ENCODE measurements around the gene ACKR3. TPM values are rescaled to one million over a fixed set of nuclear protein-coding genes. Genes with fewer than 3 reads are reported as not detected.

Gene ACKR3
- total RNA-seq, 4 donors from 2014 or later, result 24.9 to 52.9 (median 51.0) TPM

- no peaks in the 10 kb centered on the region for H3K36me3 ChIP-seq
- H3K27me3 ChIP-seq, result no peaks in the 10 kb centered on the region
- intact Hi-C loops (cut with DNase I), result no loop called here
- no peaks in the 10 kb centered on the region for H3K9me3 ChIP-seq
- peaks cover 0 to 11% (median 4%) of the 10 kb centered on the region in 4 donors for H3K4me1 ChIP-seq
- no peak for DNase-seq (ENCODE audit: extremely low spot score)
- TF ChIP-seq, protein P1, sequence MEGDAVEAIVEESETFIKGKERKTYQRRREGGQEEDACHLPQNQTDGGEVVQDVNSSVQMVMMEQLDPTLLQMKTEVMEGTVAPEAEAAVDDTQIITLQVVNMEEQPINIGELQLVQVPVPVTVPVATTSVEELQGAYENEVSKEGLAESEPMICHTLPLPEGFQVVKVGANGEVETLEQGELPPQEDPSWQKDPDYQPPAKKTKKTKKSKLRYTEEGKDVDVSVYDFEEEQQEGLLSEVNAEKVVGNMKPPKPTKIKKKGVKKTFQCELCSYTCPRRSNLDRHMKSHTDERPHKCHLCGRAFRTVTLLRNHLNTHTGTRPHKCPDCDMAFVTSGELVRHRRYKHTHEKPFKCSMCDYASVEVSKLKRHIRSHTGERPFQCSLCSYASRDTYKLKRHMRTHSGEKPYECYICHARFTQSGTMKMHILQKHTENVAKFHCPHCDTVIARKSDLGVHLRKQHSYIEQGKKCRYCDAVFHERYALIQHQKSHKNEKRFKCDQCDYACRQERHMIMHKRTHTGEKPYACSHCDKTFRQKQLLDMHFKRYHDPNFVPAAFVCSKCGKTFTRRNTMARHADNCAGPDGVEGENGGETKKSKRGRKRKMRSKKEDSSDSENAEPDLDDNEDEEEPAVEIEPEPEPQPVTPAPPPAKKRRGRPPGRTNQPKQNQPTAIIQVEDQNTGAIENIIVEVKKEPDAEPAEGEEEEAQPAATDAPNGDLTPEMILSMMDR (IDR thresholded peaks at IDR 0.05), result no peak
- TF ChIP-seq EP300 (IDR thresholded peaks at IDR 0.05) (no peak), POLR2AphosphoS5 (IDR thresholded peaks at IDR 0.05) (no peak), POLR2A (IDR thresholded peaks at IDR 0.05; ENCODE audit: low read depth) (no peak)
- no peak overlapping the region for H3K4me3 ChIP-seq
- 64% methylated on average over 4 of the region's 4 CpGs for WGBS
- H3K27ac ChIP-seq (replicated peaks in 1 of 4), result no peak overlapping the region
Observed at GRCh38 chr2:236597629-236598028, 28.0 kb downstream of the ACKR3 start.

DNA sequence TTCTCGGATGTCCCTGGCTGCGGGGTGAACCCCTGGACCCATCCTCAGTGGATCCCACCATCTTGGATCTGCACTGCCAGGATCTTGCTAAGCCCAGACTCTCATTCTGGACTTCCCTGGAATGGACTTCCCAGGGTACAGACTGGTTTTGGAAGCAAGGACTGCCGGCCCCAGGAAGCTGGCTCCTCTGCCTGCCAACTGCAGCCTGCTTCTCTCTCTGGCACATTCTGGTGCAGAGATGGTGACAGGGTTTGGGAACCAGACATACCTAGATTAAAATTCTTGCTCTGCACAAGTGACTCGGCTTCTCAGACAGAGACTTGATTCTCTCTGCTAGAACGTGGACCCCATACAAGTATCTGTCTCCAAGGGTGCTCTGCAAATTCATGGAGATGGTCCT, 29.4 kb downstream of the ACKR3 start:
- intact Hi-C loops (cut with DNase I), result no loop called here

DNA sequence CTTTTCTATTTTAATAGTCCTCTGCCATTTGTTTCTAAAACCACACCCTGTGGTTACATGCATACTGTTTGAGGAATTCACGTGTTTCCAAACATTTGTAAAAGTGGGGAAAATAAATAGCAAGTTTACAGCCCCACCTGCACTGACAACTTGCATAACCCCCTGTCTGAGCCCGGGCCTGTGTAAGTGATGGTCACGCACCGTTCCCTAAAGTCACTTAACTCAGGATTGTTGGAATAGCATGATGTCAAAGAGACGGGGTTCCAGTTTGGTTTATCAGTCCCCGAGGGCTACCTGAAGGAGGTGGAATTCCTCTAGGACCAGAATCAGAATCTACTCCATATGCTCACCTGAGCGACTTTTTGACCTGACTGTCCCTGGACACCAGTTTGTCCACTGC, 30.5 kb downstream of the ACKR3 start:
- DNase-seq (ENCODE audit: extremely low spot score), result no peak
- no peak overlapping the region for H3K27ac ChIP-seq (replicated peaks in 1 of 4)
- peaks cover 0 to 11% (median 4%) of the 10 kb centered on the region in 4 donors for H3K4me1 ChIP-seq
- peaks cover 0 to 5% (median 0%) of the 10 kb centered on the region in 4 donors for H3K27me3 ChIP-seq
- no peak overlapping the region for H3K4me3 ChIP-seq
- no peaks in the 10 kb centered on the region for H3K9me3 ChIP-seq
- no peaks in the 10 kb centered on the region for H3K36me3 ChIP-seq
- WGBS, result 94% methylated on average over 7 of the region's 7 CpGs
- TF ChIP-seq EP300 (IDR thresholded peaks at IDR 0.05), result no peak
- TF ChIP-seq POLR2AphosphoS5 (IDR thresholded peaks at IDR 0.05), result no peak
- TF ChIP-seq POLR2A (IDR thresholded peaks at IDR 0.05; ENCODE audit: low read depth), result no peak
- TF ChIP-seq, protein P1 (IDR thresholded peaks at IDR 0.05), result no peak
- intact Hi-C loops (cut with DNase I), result no loop called here

More for the DNA sequence above, 29.4 kb downstream of the ACKR3 start:
- no peak overlapping the region for H3K27ac ChIP-seq (replicated peaks in 1 of 4)
- H3K9me3 ChIP-seq, result no peaks in the 10 kb centered on the region
- H3K36me3 ChIP-seq, result no peaks in the 10 kb centered on the region
- WGBS, result 90% methylated on average over 3 of the region's 5 CpGs
- H3K4me1 ChIP-seq, result peaks cover 0 to 11% (median 4%) of the 10 kb centered on the region in 4 donors
- TF ChIP-seq POLR2A (IDR thresholded peaks at IDR 0.05; ENCODE audit: low read depth) (no peak), POLR2AphosphoS5 (IDR thresholded peaks at IDR 0.05) (no peak), EP300 (IDR thresholded peaks at IDR 0.05) (no peak)
- TF ChIP-seq, protein P1 (IDR thresholded peaks at IDR 0.05), result no peak
- no peak for DNase-seq (ENCODE audit: extremely low spot score)
- H3K4me3 ChIP-seq, result no peak overlapping the region
- no peaks in the 10 kb centered on the region for H3K27me3 ChIP-seq

GRCh38 chr2:236600892-236601291, 31.3 kb downstream of the ACKR3 start:
- intact Hi-C loops (cut with DNase I), result no loop called here
- Histone ChIP-seq H3K27ac (replicated peaks in 1 of 4) (no peak overlapping the region), H3K9me3 (no peaks in the 10 kb centered on the region), H3K4me3 (no peak overlapping the region), H3K27me3 (peaks cover 0 to 8% (median 0%) of the 10 kb centered on the region in 4 donors), H3K4me1 (peaks cover 0 to 11% (median 4%) of the 10 kb centered on the region in 4 donors), H3K36me3 (no peaks in the 10 kb centered on the region)
- 85% methylated on average over 9 of the region's 9 CpGs for WGBS
- no peak for DNase-seq (ENCODE audit: extremely low spot score)
- no peak for TF ChIP-seq POLR2A (IDR thresholded peaks at IDR 0.05; ENCODE audit: low read depth)
- TF ChIP-seq EP300 (IDR thresholded peaks at IDR 0.05), result no peak
- TF ChIP-seq, protein P1 (IDR thresholded peaks at IDR 0.05), result no peak
- TF ChIP-seq POLR2AphosphoS5 (IDR thresholded peaks at IDR 0.05), result no peak
